SK-N-SH treated with all-trans-retinoic acid at 6 μM for 48 hours (cell line): ENCODE measurements around the gene FABP1.

Experiments used
- ESRRG ChIP-seq: fragments of 250-450 bp; sonication (Bioruptor Pico); IDR thresholded peaks from 2 replicates; pipeline ENCODE4 v1.6.1; 2021; ENCODE audit warnings: mild to moderate bottlenecking
- GLIS3 ChIP-seq: fragments of 250-450 bp; sonication (Bioruptor Pico); IDR thresholded peaks from 2 replicates; pipeline ENCODE4 v1.5.0; 2020; ENCODE audit warnings: mild to moderate bottlenecking, moderate library complexity
- ISL1 ChIP-seq: fragments of 250-450 bp; sonication (Bioruptor Pico); IDR thresholded peaks from 2 replicates; pipeline ENCODE4 v2.1.2; 2022; ENCODE audit warnings: mild to moderate bottlenecking, moderate library complexity
- POU6F1 ChIP-seq: fragments of 250-450 bp; sonication (Bioruptor Pico); IDR thresholded peaks from 2 replicates; pipeline ENCODE4 v1.8.0; 2021; ENCODE audit warnings: low read depth, mild to moderate bottlenecking, moderate library complexity, borderline replicate concordance
- RARB ChIP-seq: fragments of 250-450 bp; sonication (Bioruptor Pico); IDR thresholded peaks from 2 replicates; pipeline ENCODE4 v1.8.0; 2021; ENCODE audit warnings: mild to moderate bottlenecking, moderate library complexity
- TCF4 ChIP-seq: fragments of 250-450 bp; sonication (Bioruptor Pico); IDR thresholded peaks from 2 replicates; pipeline ENCODE4 v1.8.0; 2021; ENCODE audit warnings: mild to moderate bottlenecking, moderate library complexity, borderline replicate concordance
- ZFP3 ChIP-seq: fragments of 250-450 bp; sonication (Bioruptor Pico); IDR thresholded peaks from 2 replicates; pipeline ENCODE4 v1.5.0; 2020; ENCODE audit warnings: mild to moderate bottlenecking, moderate library complexity
- ZFP30 ChIP-seq: fragments of 450-650 bp; formaldehyde crosslinking; IDR thresholded peaks from 2 replicates; pipeline ENCODE4 v1.5.0; 2022; ENCODE audit warnings: mild to moderate bottlenecking, moderate library complexity
- ZNF8 ChIP-seq: fragments of 450-650 bp; formaldehyde crosslinking; IDR thresholded peaks from 2 replicates; pipeline ENCODE4 v1.5.0; 2020; ENCODE audit warnings: mild to moderate bottlenecking, moderate library complexity
- TF ChIP-seq, protein P1 (sequence below): fragments of 250-450 bp; sonication (Bioruptor Pico); IDR thresholded peaks from 2 replicates; pipeline ENCODE4 v1.5.1; 2021; ENCODE audit warnings: mild to moderate bottlenecking, moderate library complexity
- TF ChIP-seq, protein P2 (sequence below): fragments of 250-450 bp; sonication (Bioruptor Pico); IDR thresholded peaks from 2 replicates; pipeline ENCODE4 v1.8.0; 2020; ENCODE audit warnings: mild to moderate bottlenecking, moderate library complexity, borderline replicate concordance

- TF ChIP-seq, protein P1, sequence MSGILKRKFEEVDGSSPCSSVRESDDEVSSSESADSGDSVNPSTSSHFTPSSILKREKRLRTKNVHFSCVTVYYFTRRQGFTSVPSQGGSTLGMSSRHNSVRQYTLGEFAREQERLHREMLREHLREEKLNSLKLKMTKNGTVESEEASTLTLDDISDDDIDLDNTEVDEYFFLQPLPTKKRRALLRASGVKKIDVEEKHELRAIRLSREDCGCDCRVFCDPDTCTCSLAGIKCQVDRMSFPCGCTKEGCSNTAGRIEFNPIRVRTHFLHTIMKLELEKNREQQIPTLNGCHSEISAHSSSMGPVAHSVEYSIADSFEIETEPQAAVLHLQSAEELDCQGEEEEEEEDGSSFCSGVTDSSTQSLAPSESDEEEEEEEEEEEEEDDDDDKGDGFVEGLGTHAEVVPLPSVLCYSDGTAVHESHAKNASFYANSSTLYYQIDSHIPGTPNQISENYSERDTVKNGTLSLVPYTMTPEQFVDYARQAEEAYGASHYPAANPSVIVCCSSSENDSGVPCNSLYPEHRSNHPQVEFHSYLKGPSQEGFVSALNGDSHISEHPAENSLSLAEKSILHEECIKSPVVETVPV (CRISPR knock-in tag), result no peak
- no peak for TF ChIP-seq RARB (CRISPR knock-in tag)
- no peak for TF ChIP-seq ZFP30
- TF ChIP-seq, protein P2, sequence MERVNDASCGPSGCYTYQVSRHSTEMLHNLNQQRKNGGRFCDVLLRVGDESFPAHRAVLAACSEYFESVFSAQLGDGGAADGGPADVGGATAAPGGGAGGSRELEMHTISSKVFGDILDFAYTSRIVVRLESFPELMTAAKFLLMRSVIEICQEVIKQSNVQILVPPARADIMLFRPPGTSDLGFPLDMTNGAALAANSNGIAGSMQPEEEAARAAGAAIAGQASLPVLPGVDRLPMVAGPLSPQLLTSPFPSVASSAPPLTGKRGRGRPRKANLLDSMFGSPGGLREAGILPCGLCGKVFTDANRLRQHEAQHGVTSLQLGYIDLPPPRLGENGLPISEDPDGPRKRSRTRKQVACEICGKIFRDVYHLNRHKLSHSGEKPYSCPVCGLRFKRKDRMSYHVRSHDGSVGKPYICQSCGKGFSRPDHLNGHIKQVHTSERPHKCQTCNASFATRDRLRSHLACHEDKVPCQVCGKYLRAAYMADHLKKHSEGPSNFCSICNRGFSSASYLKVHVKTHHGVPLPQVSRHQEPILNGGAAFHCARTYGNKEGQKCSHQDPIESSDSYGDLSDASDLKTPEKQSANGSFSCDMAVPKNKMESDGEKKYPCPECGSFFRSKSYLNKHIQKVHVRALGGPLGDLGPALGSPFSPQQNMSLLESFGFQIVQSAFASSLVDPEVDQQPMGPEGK (CRISPR knock-in tag), result no peak
- TF ChIP-seq ESRRG (CRISPR knock-in tag), result no peak
- TF ChIP-seq ZFP3 (CRISPR knock-in tag), result no peak
- no peak for TF ChIP-seq TCF4 (CRISPR knock-in tag)
- no peak for TF ChIP-seq ISL1 (CRISPR knock-in tag)
- TF ChIP-seq POU6F1, result no peak
- no peak for TF ChIP-seq ZNF8 (CRISPR knock-in tag)
- TF ChIP-seq GLIS3, result no peak
These were observed 45.8 kb downstream of the FABP1 start for GRCh38 chr2:88081924-88082608.
